ENCODE data around the gene PCNX2. TPM values are rescaled to one million over a fixed set of nuclear protein-coding genes. Genes with fewer than 3 reads are reported as not detected.

Gene PCNX2
- total RNA-seq, 4 donors from 2014 or later = 5.0 to 12.5 (median 9.6) TPM

GRCh38 chr1:232992227-232992626 is 303.3 kb downstream of the PCNX2 start:
- TF ChIP-seq POLR2A (IDR thresholded peaks at IDR 0.05) (no peak), CTCF (IDR thresholded peaks at IDR 0.05) (no peak)
- no peak overlapping the region for H3K4me3 ChIP-seq (ENCODE audit: low read depth, poor library complexity, severe bottlenecking)
- peak in 1 of 2 donors; percentile 74 for DNase-seq (ENCODE audit: low spot score in 2 of 2)
- 88 to 94% methylated on average over 3 of the region's 3 CpGs for WGBS, 2 donors
- intact Hi-C loops (cut with DNase I; ENCODE audit: low total_unique reads) = no loop called here

DNA sequence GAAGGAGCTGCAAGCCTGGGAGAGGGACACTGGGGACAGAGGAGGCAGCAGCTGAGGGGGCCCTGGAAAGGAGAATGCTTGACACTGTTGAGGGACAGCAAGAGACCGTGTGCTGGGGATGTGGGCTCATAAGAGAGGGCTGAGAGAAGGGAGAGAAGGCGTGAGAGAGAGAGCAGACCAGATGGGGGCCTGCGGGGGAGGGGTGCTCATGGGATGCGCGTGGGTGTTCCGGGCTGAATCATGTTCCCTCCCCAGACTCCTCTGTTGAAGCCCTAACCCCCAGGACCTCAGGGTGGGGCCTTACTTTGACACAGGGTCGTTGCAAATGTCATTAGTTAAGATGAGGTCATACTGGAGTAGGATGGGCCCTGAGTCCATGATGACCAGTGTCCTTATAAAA is 304.3 kb downstream of the PCNX2 start:
- peak in 1 of 2 donors; percentile 62 for DNase-seq (ENCODE audit: low spot score in 2 of 2)
- intact Hi-C loops (cut with DNase I; ENCODE audit: low total_unique reads) = no loop called here
- no peak overlapping the region for H3K4me3 ChIP-seq (ENCODE audit: low read depth, poor library complexity, severe bottlenecking)
- 86 to 88% methylated on average over 7 of the region's 7 CpGs for WGBS, 2 donors
- no peak for TF ChIP-seq CTCF (IDR thresholded peaks at IDR 0.05)
- no peak for TF ChIP-seq POLR2A (IDR thresholded peaks at IDR 0.05)

DNA sequence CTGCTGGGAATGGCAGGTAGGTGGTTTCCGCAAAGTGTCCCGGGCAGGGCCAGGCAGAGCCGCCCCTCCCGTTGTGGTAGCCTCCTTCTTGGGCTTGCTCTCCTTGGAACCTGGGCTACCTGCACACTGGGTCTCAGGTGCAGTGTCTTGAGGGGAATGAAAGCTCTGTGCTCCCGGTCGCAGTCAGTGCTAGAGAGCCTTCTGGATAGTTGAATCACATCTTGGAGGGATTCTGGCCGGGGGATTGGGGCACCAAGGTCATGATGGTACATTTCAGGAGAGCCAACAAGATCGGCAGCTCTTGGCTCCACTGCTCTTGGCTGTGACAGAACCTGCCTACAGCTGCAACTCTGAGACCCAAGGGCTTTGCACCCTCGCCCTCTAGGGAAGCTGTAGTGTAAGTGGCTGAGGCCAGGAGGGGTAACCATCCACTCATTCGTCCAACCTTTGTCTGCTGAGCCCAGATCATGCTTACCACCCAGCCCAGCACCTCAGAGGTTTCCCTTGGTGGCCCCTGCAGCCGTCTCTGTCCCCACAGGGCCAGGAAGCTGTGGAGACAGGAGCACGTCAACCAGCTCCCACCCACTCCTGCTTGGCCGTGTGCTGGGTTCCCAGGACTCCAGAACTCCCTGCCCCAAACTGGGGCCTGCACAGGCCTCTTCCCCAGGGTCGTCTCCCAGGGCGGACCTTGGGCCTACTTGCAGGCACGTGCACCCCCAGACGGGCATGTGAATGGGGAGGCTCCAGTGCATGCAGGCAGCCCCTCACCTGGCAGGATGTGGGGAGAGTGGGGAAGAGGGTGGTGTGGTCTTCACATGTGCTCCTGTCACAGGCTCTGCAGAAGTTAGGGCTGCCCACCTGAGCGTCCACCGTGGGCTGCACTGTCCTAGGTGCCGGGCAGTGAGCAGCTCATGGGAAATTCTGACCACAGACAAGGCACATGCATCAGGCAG is 305.1 kb downstream of the PCNX2 start:
- DNase-seq (ENCODE audit: low spot score in 2 of 2) = peak in 1 of 2 donors; percentile 82
- H3K4me3 ChIP-seq (ENCODE audit: low read depth, poor library complexity, severe bottlenecking) = no peak overlapping the region
- 89 to 95% methylated on average over 20 of the region's 20 CpGs for WGBS, 2 donors
- no peak for TF ChIP-seq CTCF (IDR thresholded peaks at IDR 0.05)
- TF ChIP-seq POLR2A (IDR thresholded peaks at IDR 0.05) = no peak
- intact Hi-C loops (cut with DNase I; ENCODE audit: low total_unique reads) = no loop called here

GRCh38 chr1:232988572-232989040 is 306.9 kb downstream of the PCNX2 start:
- no peak overlapping the region for H3K4me3 ChIP-seq (ENCODE audit: low read depth, poor library complexity, severe bottlenecking)
- intact Hi-C loops (cut with DNase I; ENCODE audit: low total_unique reads) = no loop called here
- no peak for DNase-seq (ENCODE audit: low spot score in 2 of 2)
- no peak for TF ChIP-seq POLR2A (IDR thresholded peaks at IDR 0.05)
- no peak for TF ChIP-seq CTCF (IDR thresholded peaks at IDR 0.05)
- 64 to 69% methylated on average over 8 of the region's 8 CpGs for WGBS, 2 donors

DNA sequence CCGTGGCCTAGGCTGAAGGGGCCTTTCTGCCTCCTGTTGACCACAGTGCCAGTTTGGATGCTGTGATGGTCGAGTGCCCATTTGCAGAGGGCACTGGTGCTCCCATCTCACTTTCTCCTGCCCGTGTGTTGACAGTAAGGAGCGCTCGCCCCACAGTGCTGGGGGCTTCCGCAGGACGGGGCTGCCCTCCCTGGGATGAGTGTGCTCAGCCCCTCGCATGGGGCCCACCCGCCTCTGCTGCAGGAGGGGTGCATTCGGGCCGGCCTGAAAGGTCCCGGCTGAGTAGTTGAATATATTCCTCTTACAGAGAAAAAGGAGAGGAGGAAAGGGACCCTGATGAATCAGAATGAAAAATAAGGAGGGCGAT is 307.8 kb downstream of the PCNX2 start:
- no peak for TF ChIP-seq CTCF (IDR thresholded peaks at IDR 0.05)
- TF ChIP-seq POLR2A (IDR thresholded peaks at IDR 0.05) = no peak
- intact Hi-C loops (cut with DNase I; ENCODE audit: low total_unique reads) = no loop called here
- 90 to 95% methylated on average over 13 of the region's 13 CpGs for WGBS, 2 donors
- no peak overlapping the region for H3K4me3 ChIP-seq (ENCODE audit: low read depth, poor library complexity, severe bottlenecking)
- no peak for DNase-seq (ENCODE audit: low spot score in 2 of 2)

All from lower leg skin (tissue), 4 donors.